Measurements from ENCODE around the gene BRI3.

DNA sequence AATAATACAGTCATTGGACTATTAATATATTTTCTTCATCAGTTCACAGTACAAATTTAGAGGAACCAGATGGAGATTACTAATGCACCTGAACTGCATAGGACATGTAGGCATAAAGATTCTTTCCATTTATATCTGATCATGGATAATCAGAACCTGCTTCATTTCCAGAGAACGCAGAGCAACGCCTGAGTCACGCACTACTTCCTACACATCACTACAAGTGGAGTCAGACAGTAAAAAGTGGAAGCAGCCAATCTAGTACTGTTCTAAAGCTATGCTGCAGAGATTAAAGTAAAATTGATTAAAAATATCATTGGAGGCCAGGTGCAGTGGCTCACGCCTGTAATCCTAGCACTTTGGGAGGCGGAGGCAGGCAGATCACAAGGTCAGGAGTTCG lies 43.3 kb downstream of the BRI3 start:
- no peak for TF ChIP-seq CTCF (IDR thresholded peaks at IDR 0.05)
- no peak for TF ChIP-seq POLR2A (IDR thresholded peaks at IDR 0.05)

Measured in heart left ventricle (tissue), 13 donors.